Breast epithelium (tissue), 3 donors: ENCODE measurements around the gene LSAMP.

ENCODE experiments used
- POLR2AphosphoS5 ChIP-seq, 3 donors: sonication (generic); formaldehyde crosslinking; IDR thresholded peaks; one replicate each; pipeline ENCODE4 v1.6.1; 2017; ENCODE audit warnings: antibody characterized with exemption in 3 of 3
- TF ChIP-seq, protein P1 (sequence below), 3 donors: fragments of 450-650 bp; IDR thresholded peaks; one replicate each; pipeline ENCODE4 v1.5.1; 2016 to 2017; ENCODE audit warnings: antibody characterized with exemption in 3 of 3, mild to moderate bottlenecking in 3 of 3, moderate library complexity in 3 of 3

DNA sequence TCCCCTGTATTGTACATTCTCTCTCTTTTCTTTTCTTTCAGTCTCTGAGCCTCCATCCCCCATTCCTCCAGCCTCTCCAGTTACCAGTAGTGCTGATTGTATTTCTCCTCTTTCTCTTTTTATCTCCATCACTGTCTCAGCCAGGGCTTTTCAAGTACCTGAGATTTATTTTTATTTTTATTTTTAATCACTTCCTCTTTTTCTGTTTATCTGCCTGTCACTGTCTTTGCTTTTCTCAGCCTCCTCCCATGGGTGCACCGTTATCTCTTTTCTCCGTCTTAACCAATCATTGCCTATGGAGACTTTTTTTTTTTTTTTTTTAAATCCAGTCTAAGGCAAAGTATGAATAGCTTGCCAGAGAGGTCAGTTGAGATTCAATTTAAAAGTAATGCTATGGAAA lies 462.7 kb downstream of the LSAMP start:
- no peak for TF ChIP-seq POLR2AphosphoS5 (IDR thresholded peaks at IDR 0.05)
- TF ChIP-seq, protein P1, sequence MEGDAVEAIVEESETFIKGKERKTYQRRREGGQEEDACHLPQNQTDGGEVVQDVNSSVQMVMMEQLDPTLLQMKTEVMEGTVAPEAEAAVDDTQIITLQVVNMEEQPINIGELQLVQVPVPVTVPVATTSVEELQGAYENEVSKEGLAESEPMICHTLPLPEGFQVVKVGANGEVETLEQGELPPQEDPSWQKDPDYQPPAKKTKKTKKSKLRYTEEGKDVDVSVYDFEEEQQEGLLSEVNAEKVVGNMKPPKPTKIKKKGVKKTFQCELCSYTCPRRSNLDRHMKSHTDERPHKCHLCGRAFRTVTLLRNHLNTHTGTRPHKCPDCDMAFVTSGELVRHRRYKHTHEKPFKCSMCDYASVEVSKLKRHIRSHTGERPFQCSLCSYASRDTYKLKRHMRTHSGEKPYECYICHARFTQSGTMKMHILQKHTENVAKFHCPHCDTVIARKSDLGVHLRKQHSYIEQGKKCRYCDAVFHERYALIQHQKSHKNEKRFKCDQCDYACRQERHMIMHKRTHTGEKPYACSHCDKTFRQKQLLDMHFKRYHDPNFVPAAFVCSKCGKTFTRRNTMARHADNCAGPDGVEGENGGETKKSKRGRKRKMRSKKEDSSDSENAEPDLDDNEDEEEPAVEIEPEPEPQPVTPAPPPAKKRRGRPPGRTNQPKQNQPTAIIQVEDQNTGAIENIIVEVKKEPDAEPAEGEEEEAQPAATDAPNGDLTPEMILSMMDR (IDR thresholded peaks at IDR 0.05): no peak
